IPS DF 4.7 (cell line): ENCODE results near the gene DMXL2.
"Not testable (repeated sequence)": the region's sequence is repeated elsewhere in the genome, so short reads cannot be mapped to it uniquely, and the experiment has no call there.

Source experiments
- DNase-seq: peaks from one replicate; pipeline ENCODE4 v3.0.0-alpha.2; 2013; ENCODE audit warnings: low spot score; ENCODE audit errors: extremely low read depth

DMXL2 gene

GRCh38 chr15:51423040-51423439, 199.5 kb downstream of the DMXL2 start:
- not testable (repeated sequence) for DNase-seq

- no peak for DNase-seq
Measured at GRCh38 chr15:51416129-51416528, 206.4 kb downstream of the DMXL2 start.

GRCh38 chr15:51414256-51414860, 208.2 kb downstream of the DMXL2 start:
- no peak for DNase-seq

GRCh38 chr15:51405693-51406523, 216.7 kb downstream of the DMXL2 start:
- DNase-seq, result no peak

- no peak for DNase-seq
Measured at GRCh38 chr15:51403946-51404695, 218.4 kb downstream of the DMXL2 start.

- DNase-seq, result no peak
Measured at GRCh38 chr15:51403072-51403878, 219.3 kb downstream of the DMXL2 start.

- no peak for DNase-seq
Measured at GRCh38 chr15:51401872-51402517, 220.6 kb downstream of the DMXL2 start.

GRCh38 chr15:51401051-51401780, 221.4 kb downstream of the DMXL2 start:
- DNase-seq, result no peak

- DNase-seq, result no peak
Measured at GRCh38 chr15:51398626-51399025, 223.9 kb downstream of the DMXL2 start.
